ENCODE results near the gene ABHD6.

The ABHD6 gene

DNA sequence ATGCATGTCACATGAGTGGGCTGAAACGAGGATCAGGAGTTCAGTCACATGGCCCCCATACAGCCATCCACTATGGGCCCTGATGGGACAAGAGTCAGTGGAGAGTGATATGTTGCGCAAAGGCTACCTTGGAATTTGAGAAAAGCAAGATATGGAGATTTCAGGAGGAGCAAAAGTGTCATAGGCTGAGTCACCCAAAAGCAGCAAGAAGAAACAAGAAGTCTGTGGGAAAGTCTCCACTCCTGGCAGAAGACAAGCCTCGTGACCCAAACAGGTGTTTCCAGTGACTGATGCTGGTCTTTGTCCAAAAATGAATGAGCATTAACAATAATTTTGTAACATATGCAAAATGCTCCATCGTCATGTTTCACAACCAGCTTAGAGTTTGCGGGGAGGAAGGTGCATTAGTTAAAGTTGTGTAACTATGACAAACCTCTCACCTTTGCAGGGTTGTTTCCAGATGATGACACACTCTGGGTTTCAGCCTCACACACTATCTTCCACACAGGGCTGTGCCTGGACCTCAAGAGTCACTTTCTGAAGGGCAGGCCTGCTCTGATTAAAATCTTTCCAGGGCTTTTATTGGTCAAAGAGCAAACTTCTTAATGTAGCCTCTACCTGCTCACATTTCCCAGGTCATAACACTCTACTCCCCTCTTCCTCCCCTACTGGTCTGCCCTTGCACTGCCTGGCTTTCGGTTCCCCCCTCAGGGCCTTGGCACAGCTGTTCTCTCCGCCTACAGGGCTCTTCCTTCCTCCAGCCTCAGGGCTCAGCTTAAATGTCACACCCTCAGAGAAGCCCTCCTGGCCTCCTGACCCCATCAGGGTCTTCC is 22.9 kb upstream of the ABHD6 start:
- no peak for DNase-seq (ENCODE audit: low read depth, low spot score)
- CTCF ChIA-PET = interaction anchor here (0.7 to 13.8 kb wide), 13 partner anchors 9 to 92 kb away, joined by 3 to 196 read pairs (median 4); partner anchors contain the start of genes HTD2 and RPP14
- TF ChIP-seq, protein P1, sequence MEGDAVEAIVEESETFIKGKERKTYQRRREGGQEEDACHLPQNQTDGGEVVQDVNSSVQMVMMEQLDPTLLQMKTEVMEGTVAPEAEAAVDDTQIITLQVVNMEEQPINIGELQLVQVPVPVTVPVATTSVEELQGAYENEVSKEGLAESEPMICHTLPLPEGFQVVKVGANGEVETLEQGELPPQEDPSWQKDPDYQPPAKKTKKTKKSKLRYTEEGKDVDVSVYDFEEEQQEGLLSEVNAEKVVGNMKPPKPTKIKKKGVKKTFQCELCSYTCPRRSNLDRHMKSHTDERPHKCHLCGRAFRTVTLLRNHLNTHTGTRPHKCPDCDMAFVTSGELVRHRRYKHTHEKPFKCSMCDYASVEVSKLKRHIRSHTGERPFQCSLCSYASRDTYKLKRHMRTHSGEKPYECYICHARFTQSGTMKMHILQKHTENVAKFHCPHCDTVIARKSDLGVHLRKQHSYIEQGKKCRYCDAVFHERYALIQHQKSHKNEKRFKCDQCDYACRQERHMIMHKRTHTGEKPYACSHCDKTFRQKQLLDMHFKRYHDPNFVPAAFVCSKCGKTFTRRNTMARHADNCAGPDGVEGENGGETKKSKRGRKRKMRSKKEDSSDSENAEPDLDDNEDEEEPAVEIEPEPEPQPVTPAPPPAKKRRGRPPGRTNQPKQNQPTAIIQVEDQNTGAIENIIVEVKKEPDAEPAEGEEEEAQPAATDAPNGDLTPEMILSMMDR (IDR thresholded peaks at IDR 0.05; ENCODE audit: insufficient read depth, low read length, missing control alignments) = no peak
- H3K4me3 ChIP-seq (ENCODE audit: low read depth, low read length) = no peak overlapping the region
- POLR2A ChIA-PET = no interaction called here

DNA sequence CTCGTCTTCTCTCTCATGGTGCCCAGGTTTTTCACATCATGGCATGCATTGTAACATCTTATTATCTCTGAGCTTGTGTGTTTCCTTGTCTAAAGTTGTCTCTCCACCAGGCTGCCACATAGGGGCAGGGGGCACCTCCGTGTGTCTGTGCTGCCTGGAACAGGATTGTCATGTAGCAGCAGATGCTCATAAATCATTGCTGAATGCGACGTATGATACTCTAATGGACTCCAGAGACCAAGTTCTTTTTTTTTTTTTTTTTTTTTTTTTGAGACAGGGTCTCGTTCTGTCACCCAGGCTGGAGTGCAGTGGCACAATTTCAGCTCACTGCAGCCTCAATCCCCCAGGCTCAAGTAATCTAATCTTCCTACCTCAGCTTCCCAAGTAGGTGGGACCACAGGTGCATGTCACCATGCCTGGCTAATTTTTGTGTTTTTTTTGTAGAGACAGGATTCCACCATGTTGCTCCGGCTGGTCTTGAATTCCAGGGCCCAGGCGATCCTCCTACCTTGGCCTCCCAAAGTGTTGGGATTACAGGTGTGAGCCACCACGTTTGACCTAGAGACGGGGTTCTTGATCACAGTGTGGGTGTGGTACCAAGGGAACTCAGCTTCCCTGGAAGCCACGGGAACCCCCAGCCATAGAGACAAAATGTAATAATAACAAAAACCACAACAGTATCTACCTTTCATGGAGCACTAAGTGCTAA is 22.1 kb upstream of the ABHD6 start:
- H3K4me3 ChIP-seq (ENCODE audit: low read depth, low read length) = no peak overlapping the region
- ChIA-PET POLR2A (interaction anchor here (0.7 kb wide), 1 partner anchor 19 kb away, joined by 3 read pairs; no protein-coding TSS in a partner anchor), CTCF (interaction anchor here (0.7 to 13.8 kb wide), 9 partner anchors 8 to 88 kb away, joined by 3 to 196 read pairs (median 4); no protein-coding TSS in a partner anchor)
- TF ChIP-seq, protein P1 (IDR thresholded peaks at IDR 0.05; ENCODE audit: insufficient read depth, low read length, missing control alignments) = no peak
- no peak for DNase-seq (ENCODE audit: low read depth, low spot score)

DNA sequence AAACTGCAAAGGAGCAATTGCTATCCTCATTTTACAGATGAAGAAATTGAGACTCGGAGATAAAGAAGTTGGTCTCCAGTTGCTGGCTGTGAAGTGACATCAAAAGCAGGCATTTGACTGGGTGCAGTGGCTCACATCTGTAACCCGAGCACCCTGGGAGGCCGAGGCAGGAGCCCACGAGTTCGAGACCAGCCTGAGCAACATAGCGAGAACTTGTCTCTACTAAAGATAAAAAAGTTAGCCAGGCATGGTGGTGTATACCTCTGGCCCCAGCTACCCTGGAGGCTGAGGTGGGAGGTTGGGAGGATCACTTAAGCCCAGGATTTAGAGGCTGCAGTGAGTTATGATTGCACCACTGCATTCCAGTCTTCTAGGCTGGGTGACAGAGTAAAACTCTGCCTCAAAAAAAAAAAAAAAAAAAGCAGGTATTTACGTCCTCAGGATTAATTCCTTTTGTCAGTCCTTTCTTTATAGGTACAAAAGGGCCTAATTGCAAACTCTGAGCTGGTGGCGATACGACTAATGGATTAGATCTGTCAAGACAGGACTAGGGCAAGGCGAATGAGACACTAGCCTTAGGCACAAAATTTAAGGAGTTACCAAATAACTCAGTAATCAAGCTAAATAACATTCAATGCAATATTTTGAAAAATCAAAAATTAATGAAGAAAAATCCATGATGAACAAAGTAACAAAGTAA is 20.9 kb upstream of the ABHD6 start:
- POLR2A ChIA-PET = no interaction called here

DNA sequence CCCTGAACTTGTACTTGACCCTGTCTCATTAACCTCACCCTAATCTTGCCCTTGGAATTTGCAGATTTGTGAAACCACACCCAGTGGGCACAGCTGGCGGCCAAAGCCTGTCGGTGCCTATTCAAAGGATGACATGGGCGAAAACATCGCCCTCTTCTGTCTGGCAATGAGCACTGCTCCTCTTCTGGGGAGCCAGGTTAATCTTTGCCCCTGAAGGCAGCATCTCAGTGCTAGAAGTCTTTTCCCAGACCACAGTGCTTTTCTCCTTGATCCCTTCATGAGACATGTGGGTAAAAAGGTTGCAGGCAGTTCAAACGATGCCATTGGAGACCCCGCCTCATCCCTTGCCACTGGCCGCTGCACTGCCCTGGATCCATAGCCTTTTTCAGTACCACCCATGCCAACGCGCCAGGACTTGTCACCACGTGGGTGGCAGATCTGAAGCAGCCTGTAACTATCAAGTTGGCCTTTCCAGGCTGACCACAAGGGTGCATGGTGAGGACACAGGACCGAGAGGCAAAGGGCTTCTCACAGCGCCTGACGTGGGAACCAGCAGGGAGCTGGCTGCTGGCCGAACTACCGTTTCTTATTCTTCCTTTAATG is 20.3 kb upstream of the ABHD6 start:
- TF ChIP-seq, protein P1 (IDR thresholded peaks at IDR 0.05; ENCODE audit: insufficient read depth, low read length, missing control alignments) = peak; percentile 76
- CTCF ChIA-PET = interaction anchor here (0.7 to 13.8 kb wide), 28 partner anchors 8 to 352 kb away, joined by 3 to 196 read pairs (median 6); partner anchors contain the start of genes ABHD6, HTD2 and RPP14
- POLR2A ChIA-PET = no interaction called here
- no peak for DNase-seq (ENCODE audit: low read depth, low spot score)
- no peak overlapping the region for H3K4me3 ChIP-seq (ENCODE audit: low read depth, low read length)

More for the DNA sequence above, 20.9 kb upstream of the ABHD6 start:
- TF ChIP-seq, protein P1 (IDR thresholded peaks at IDR 0.05; ENCODE audit: insufficient read depth, low read length, missing control alignments) = no peak
- H3K4me3 ChIP-seq (ENCODE audit: low read depth, low read length) = no peak overlapping the region
- DNase-seq (ENCODE audit: low read depth, low spot score) = no peak
- CTCF ChIA-PET = interaction anchor here (0.7 to 13.8 kb wide), 22 partner anchors 8 to 351 kb away, joined by 3 to 196 read pairs (median 6); partner anchors contain the start of genes ABHD6, HTD2 and RPP14

DNA sequence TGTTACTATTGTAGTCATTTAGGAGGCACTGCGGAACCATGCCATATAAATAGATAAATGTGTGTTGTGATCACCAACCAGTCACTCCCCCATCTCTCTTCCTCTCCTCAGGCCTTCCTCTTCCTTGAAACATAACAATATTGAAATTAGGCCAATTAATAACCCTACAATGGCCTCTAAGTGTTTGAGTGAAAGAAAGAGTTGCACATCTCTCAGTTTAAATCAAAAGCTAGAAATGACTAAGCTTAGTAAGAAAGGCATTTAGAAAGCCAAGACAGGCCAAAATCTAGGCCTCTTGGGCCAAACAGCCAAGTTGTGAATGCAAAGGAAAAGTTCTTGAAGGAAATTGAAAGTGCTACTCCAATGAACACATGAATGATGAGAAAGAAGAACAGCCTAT is 18.7 kb upstream of the ABHD6 start:
- DNase-seq (ENCODE audit: low read depth, low spot score) = no peak
- TF ChIP-seq, protein P1 (IDR thresholded peaks at IDR 0.05; ENCODE audit: insufficient read depth, low read length, missing control alignments) = no peak
- ChIA-PET CTCF (interaction anchor here (1.0 to 13.8 kb wide), 11 partner anchors 9 to 88 kb away, joined by 3 to 196 read pairs (median 22); partner anchors contain the start of genes HTD2 and RPP14), POLR2A (no interaction called here)
- H3K4me3 ChIP-seq (ENCODE audit: low read depth, low read length) = no peak overlapping the region

All from AG04449 (cell line).